HG02884 (cell line): Measurements from ENCODE around the gene ZIC5.

Experiments used
- ATAC-seq: cut with Tn5 transposase; IDR thresholded peaks from one replicate; pipeline ENCODE4 v1.9.1; 2021; ENCODE audit warnings: mild to moderate bottlenecking, moderate library complexity; ENCODE audit not compliant: unreplicated experiment

ZIC5 gene

DNA sequence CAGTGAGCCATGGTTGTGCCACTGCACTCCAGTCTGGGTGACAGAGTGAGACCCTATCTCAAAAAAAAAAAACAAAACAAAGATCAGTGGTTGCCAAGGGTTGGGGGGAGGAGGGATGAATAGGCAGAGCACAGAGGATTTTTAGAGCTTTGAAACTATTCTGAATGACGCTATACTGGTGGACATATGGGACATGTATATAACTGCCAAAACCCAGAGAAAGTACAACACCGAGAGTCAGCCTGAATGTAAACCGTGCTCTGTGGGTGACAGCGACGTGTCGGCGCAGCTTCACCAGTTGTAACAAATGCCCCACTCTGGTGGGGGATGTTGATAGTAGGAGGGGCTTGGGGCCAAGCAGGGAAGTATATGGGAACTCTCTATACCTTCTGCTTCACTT lies 32.9 kb downstream of the ZIC5 start:
- ATAC-seq: no peak

- no peak for ATAC-seq
Observed at GRCh38 chr13:99935772-99936171, 35.8 kb downstream of the ZIC5 start.

- no peak for ATAC-seq
Observed at GRCh38 chr13:99932912-99933311, 38.7 kb downstream of the ZIC5 start.

DNA sequence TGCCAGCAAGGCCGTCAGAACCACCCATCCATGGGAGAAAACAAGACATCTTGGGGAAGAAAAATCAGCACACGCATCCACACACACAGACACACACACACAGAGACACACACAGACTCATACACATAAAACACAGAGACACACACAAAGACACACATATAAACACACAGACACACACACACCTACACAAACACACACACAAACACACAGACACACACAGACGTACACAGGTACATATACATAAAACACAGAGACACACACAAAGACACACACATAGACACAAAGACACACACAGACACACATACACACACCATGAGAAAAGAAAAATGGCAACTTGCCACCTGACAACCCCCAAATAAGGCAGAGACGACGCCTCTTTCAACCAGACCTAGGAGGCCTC lies 40.6 kb downstream of the ZIC5 start:
- no peak for ATAC-seq

- no peak for ATAC-seq
Observed at GRCh38 chr13:99929866-99930265, 41.7 kb downstream of the ZIC5 start.

- no peak for ATAC-seq
Observed at GRCh38 chr13:99926014-99926731, 45.4 kb downstream of the ZIC5 start.

- no peak for ATAC-seq
Observed at GRCh38 chr13:99923877-99924582, 47.5 kb downstream of the ZIC5 start.

GRCh38 chr13:99922631-99923404 lies 48.7 kb downstream of the ZIC5 start:
- no peak for ATAC-seq

DNA sequence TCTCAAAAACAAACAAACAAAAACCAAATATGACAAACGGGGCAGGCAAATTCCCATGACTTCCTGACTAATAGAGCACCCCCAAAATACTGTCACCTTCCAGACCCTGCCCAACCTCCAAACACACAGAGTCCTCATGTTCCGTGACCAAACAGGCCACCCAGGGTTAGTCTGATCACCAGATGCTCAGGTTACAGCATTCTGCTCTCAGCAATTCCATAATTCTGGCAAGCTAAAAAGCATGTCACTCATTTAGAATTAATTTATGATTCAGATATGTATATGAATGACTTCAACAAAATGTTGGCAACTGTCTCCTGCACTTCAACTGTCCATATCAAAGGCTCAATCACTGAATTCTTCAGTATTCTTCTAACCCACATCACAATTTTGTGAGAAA lies 52.4 kb downstream of the ZIC5 start:
- ATAC-seq: no peak

DNA sequence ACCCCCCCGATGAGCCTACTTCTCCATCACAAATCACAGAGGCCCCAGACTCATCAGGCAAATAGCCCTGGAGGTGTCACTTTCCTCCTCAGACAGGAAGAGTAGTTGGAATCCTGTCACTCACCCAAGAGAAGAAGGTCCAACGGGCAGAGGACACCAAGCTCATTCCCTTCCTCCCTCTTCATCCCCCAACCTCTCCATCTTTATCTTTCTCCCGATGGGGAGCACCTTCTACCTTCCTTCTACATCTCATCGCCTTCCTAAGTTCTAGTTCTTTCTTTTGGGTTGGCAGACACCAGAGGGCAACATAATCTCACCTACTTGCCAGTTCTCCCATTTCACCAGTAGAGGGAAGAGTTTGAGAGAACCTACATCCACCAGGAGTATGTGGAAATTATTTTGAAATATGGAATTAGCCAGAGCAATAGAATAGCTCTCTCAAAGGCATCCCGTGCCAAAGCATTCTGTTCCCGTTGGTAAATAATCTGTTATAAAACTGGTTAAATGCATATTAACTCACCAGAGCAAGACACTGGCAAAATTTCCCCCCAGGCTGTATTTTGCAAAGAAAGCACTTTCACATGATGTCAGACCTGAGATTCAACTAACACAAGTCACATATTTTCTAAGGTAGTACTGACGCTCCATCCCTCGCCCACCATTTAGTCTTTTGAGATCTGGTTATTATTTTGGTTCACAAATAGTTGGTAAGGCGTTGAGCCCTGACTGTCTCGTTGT lies 55.0 kb downstream of the ZIC5 start:
- peak; percentile 80 for ATAC-seq

DNA sequence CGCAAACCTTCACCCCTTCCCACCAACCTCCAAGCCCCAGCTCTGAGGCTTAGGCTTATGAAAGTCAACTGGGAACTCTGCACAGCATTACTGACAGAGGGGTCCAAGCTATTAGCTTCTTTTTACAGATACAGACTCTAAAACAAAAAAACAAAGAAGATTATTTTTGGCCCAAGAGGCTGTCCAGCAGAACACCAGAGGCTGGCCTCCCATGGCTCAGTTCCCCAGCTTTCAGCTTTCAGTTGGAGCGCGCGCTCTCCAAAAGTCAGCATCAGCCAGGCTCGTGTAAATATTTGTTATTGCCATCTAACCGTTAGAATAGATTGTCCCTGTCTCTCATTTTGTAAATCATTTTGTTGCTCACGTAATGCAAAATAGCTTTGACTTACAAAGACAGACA lies 58.4 kb downstream of the ZIC5 start:
- no peak for ATAC-seq
